SK-N-SH (cell line): ENCODE results near the gene TBC1D3G. TPM values are rescaled to one million over a fixed set of nuclear protein-coding genes. Genes with fewer than 3 reads are reported as not detected.
"Not testable (repeated sequence)": the region's sequence is repeated elsewhere in the genome, so short reads cannot be mapped to it uniquely, and the experiment has no call there.

Experiments used
- CTCF ChIA-PET: fragments of 300-600, 350-600 bp; formaldehyde crosslinking; extraction: SDS; loops from one replicate; lab custom pipeline; 2021; lab: Yijun Ruan, JAX
- POLR2A ChIA-PET: fragments of 350-600 bp; sonication (Branson Sonifier 250); formaldehyde crosslinking; extraction: SDS; loops from one replicate; lab custom pipeline; 2020; ENCODE audit warnings: antibody characterized with exemption, inconsistent platforms; lab: Yijun Ruan, JAX
- DNase-seq: peaks from one replicate; pipeline ENCODE4 v3.0.0; 2012
- H2AFZ ChIP-seq: fragments of 200-600 bp; sonication (generic); 2 replicates; pipeline ENCODE4 v1.8.1; 2016; ENCODE audit warnings: antibody characterized with exemption, mild to moderate bottlenecking, low read depth
- H3F3A ChIP-seq: fragments of 200-600 bp; sonication (generic); replicated peaks from 2 replicates; pipeline ENCODE3; 2016; ENCODE audit warnings: antibody characterized with exemption, mild to moderate bottlenecking; ENCODE audit not compliant: insufficient read depth
- H3K27ac ChIP-seq, 2 experiments: fragments of 200-500 bp in 1 of 2; fragments of 200-600 bp in 1 of 2; sonication (Bioruptor generic) in 1 of 2; sonication (generic), shearing (Covaris generic) in 1 of 2; 2 replicates each; pipeline versions ENCODE4 v1.5.1 to v1.6.1; 2014 to 2016; ENCODE audit warnings: low read depth in 2 of 2, inconsistent platforms in 1 of 2, low read length in 1 of 2, mild to moderate bottlenecking in 1 of 2, mixed read lengths in 1 of 2
- H3K27me3 ChIP-seq: fragments of 200-600 bp; sonication (generic), shearing (Covaris generic); 2 replicates; pipeline ENCODE4 v1.6.1; 2016; ENCODE audit warnings: mixed run types; ENCODE audit not compliant: insufficient read depth
- H3K36me3 ChIP-seq, 2 experiments: fragments of 200-500 bp in 1 of 2; fragments of 200-600 bp in 1 of 2; sonication (Bioruptor generic) in 1 of 2; sonication (generic) in 1 of 2; replicated peaks in 1 of 2; 2 replicates each; pipeline versions ENCODE3 to v1.5.1; 2014 to 2016; ENCODE audit warnings: low read length in 1 of 2, mild to moderate bottlenecking in 1 of 2; ENCODE audit not compliant: insufficient read depth in 2 of 2, control insufficient read depth in 1 of 2
- H3K4me1 ChIP-seq, 2 experiments: fragments of 200-500 bp in 1 of 2; fragments of 200-600 bp in 1 of 2; sonication (Bioruptor generic) in 1 of 2; sonication (generic), shearing (Covaris generic) in 1 of 2; 2 replicates each; pipeline versions ENCODE4 v1.5.1 to v1.6.1; 2014 to 2016; ENCODE audit warnings: low read depth in 1 of 2, low read length in 1 of 2, mixed run types in 1 of 2; ENCODE audit not compliant: insufficient read depth in 2 of 2, control insufficient read depth in 1 of 2
- H3K4me2 ChIP-seq: fragments of 200-600 bp; sonication (generic), shearing (Covaris generic); 2 replicates; pipeline ENCODE4 v1.6.1; 2017; ENCODE audit warnings: mixed run types
- H3K4me3 ChIP-seq, 2 experiments: fragments of 200-500 bp in 1 of 2; fragments of 200-600 bp in 1 of 2; sonication (Bioruptor generic) in 1 of 2; sonication (generic), shearing (Covaris generic) in 1 of 2; 2 replicates each; pipeline versions ENCODE4 v1.5.1 to v1.8.1; 2014 to 2016; ENCODE audit warnings: low read depth in 2 of 2, inconsistent platforms in 1 of 2, low read length in 1 of 2, mild to moderate bottlenecking in 1 of 2, mixed read lengths in 1 of 2, moderate library complexity in 1 of 2
- H3K79me2 ChIP-seq: fragments of 200-600 bp; sonication (generic); 2 replicates; pipeline ENCODE4 v1.8.1; 2017; ENCODE audit warnings: mild to moderate bottlenecking; ENCODE audit not compliant: insufficient read depth
- H3K9ac ChIP-seq: fragments of 200-600 bp; sonication (generic); 2 replicates; pipeline ENCODE4 v1.6.1; 2017; ENCODE audit warnings: mixed run types
- H3K9me2 ChIP-seq: fragments of 200-600 bp; sonication (generic); 2 replicates; pipeline ENCODE4 v1.6.1; 2017; ENCODE audit warnings: mixed run types
- H3K9me3 ChIP-seq: fragments of 200-600 bp; sonication (generic); 2 replicates; pipeline ENCODE4 v1.6.1; 2017; ENCODE audit warnings: mixed run types, mild to moderate bottlenecking, moderate library complexity
- H4K20me1 ChIP-seq: fragments of 200-600 bp; sonication (generic); 2 replicates; pipeline ENCODE4 v1.6.1; 2017; ENCODE audit warnings: mild to moderate bottlenecking, mixed run types; ENCODE audit not compliant: insufficient read depth
- WGBS: methylation state at CpG from one replicate; pipeline ENCODE4 v1.1.6; 2017; ENCODE audit warnings: low lambda C conversion rate; 5-methylcytosine and 5-hydroxymethylcytosine counted together
- polyA plus RNA-seq, 3 experiments: library from polyadenylated mRNA; depleted of rRNA; stranded (reverse); fragments of >200 nt; gene quantifications; 2 replicates each; pipeline ENCODE4 v1.2.3, GENCODE V29; 2012
- small RNA-seq, 7 experiments: library from RNA; depleted of rRNA; stranded (forward); fragments of <200 nt; gene quantifications; one replicate each; pipeline ENCODE3, GENCODE V24; 2012

The TBC1D3G gene
- polyA plus RNA-seq, 1 of the 3 experiments (the other 2 are of a cell fraction): not detected

DNA sequence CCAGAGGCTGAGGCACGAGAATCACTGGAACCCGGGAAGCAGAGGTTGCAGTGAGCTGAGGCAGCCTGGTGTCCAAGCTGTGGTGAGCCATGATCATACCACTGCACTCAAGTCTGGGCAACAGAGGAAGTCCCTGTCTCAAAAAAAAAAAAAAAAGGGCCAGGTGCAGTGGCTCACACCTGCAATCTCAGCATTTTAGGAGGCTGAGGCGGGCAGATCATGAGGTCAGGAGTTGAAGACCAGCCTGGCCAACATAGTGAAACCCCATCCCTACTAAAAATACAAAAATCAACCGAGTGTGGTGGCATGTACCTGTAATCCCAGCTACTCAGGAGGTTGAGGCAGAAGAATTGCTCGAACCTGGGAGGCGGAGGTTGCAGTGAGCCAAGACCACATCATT is 38.8 kb downstream of the TBC1D3G start:
- POLR2A ChIA-PET, DNase-seq, H2AFZ ChIP-seq, H3K9me2 ChIP-seq, H3K27ac ChIP-seq, H3K4me3 ChIP-seq, H3K4me2 ChIP-seq, H3K79me2 ChIP-seq, H3K9ac ChIP-seq, H3K27me3 ChIP-seq, H3K9me3 ChIP-seq, H3K4me1 ChIP-seq, H3K36me3 ChIP-seq, H4K20me1 ChIP-seq, H3F3A ChIP-seq, CTCF ChIA-PET: not testable (repeated sequence)
- 31% methylated on average over 4 of the region's 6 CpGs for WGBS

- H3K4me2 ChIP-seq, H2AFZ ChIP-seq, POLR2A ChIA-PET, H3K27ac ChIP-seq, H3K79me2 ChIP-seq, DNase-seq, H3F3A ChIP-seq, H3K4me1 ChIP-seq, H4K20me1 ChIP-seq, H3K9me2 ChIP-seq, H3K9me3 ChIP-seq, H3K27me3 ChIP-seq, H3K4me3 ChIP-seq, CTCF ChIA-PET, H3K36me3 ChIP-seq, H3K9ac ChIP-seq: not testable (repeated sequence)
- WGBS: no CpG with 5 or more reads among the region's 7 CpGs
Measured at GRCh38 chr17:36375938-36376337, 52.3 kb downstream of the TBC1D3G start.

Small RNA genes lying within 50 kb of the gene (small RNA-seq; reads per million reads assigned to genes)
- 0 reads per million in 7 experiments for gene RF00019

Other genes starting within 250 kb of the TBC1D3G start
- not detected in 2 replicates for gene CCL3, start 233.7 kb upstream of the TBC1D3G start, polyA plus RNA-seq (2012; rRNA removed)
- gene CCL4, start 220.1 kb upstream of the TBC1D3G start, polyA plus RNA-seq (2012; rRNA removed): not detected in 2 replicates
- gene TBC1D3B, start 147.2 kb upstream of the TBC1D3G start, polyA plus RNA-seq (2012; rRNA removed): 2.0 and 3.7 TPM in 2 replicates
- not detected in 2 replicates for gene CCL3L1, start 127.1 kb upstream of the TBC1D3G start, polyA plus RNA-seq (2012; rRNA removed)
- gene CCL4L2, start 112.8 kb upstream of the TBC1D3G start, polyA plus RNA-seq (2012; rRNA removed): not detected in 2 replicates
- gene TBC1D3I, start 59.3 kb upstream of the TBC1D3G start, polyA plus RNA-seq (2012; rRNA removed): 0.05 TPM in 1 of 2 replicates, not detected in the other
- not detected in 2 replicates for gene TBC1D3H, start 64.6 kb downstream of the TBC1D3G start, polyA plus RNA-seq (2012; rRNA removed)
- gene ZNHIT3, start 162.8 kb downstream of the TBC1D3G start, polyA plus RNA-seq (2012; rRNA removed): 59.9 and 68.5 TPM in 2 replicates
- 61.6 and 72.4 TPM in 2 replicates for gene MYO19, start 211.0 kb downstream of the TBC1D3G start, polyA plus RNA-seq (2012; rRNA removed)
- gene PIGW, start 211.1 kb downstream of the TBC1D3G start, polyA plus RNA-seq (2012; rRNA removed): 10.1 and 11.2 TPM in 2 replicates
- gene GGNBP2, start 221.0 kb downstream of the TBC1D3G start, polyA plus RNA-seq (2012; rRNA removed): 74.5 and 79.3 TPM in 2 replicates